Measurements from ENCODE around the gene MAN1A2. TPM values are rescaled to one million over a fixed set of nuclear protein-coding genes. Genes with fewer than 3 reads are reported as not detected.

The MAN1A2 gene
- total RNA-seq, 1 donor from 2014 or later: 43.5 TPM

DNA sequence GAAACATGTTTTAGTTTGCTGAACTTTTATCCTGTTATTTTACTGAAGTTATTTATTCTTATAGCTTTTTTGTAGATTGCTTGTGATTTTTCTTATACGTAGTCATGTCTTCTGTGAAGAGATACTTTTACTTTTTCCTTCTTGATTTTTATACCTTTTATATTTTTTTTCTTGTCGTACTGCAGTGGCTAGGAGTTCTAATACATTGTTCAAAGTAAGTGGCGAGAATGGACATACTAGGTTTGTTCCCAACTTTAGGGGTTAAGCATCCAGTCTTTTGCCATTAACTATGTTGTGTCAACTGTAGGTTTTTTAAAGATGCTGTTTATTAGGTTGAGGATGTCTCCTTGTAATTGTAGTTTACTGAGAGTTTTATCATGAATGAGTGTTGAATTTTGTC lies 36.3 kb downstream of the MAN1A2 start:
- Histone ChIP-seq H4K20me1 (ENCODE audit: insufficient read depth, low read length) (peaks cover 19% of the 10 kb centered on the region), H2AFZ (ENCODE audit: low read depth, low read length) (no peak overlapping the region), H3K27me3 (ENCODE audit: insufficient read depth, low read length) (no peaks in the 10 kb centered on the region), H3K4me3 (ENCODE audit: insufficient read depth, low read depth, low read length) (no peak overlapping the region), H3K4me1 (ENCODE audit: insufficient read depth, low read length) (no peaks in the 10 kb centered on the region), H3K27ac (ENCODE audit: low read depth, low read length) (no peak overlapping the region), H3K9ac (ENCODE audit: low read length) (no peak overlapping the region), H3K79me2 (ENCODE audit: insufficient read depth, low read length) (peaks cover 39% of the 10 kb centered on the region), H3K9me3 (ENCODE audit: insufficient read depth, low read depth, low read length) (no peaks in the 10 kb centered on the region), H3K4me2 (ENCODE audit: low read length) (no peak overlapping the region), H3K36me3 (ENCODE audit: insufficient read depth, low read length) (peaks cover 4% of the 10 kb centered on the region)
- no peak for FAIRE-seq
- H3K9me3 Mint-ChIP-seq (ENCODE audit: unreplicated experiment): peaks cover 2% of the 10 kb centered on the region
- no peak for DNase-seq (ENCODE audit: low read depth)
- no peaks in the 10 kb centered on the region for H3K4me1 Mint-ChIP-seq (ENCODE audit: low read depth, unreplicated experiment)
- no peak overlapping the region for H3K27ac Mint-ChIP-seq (ENCODE audit: unreplicated experiment)
- no peak for TF ChIP-seq EZH2 (IDR thresholded peaks at IDR 0.05; ENCODE audit: insufficient read depth, low read length)
- TF ChIP-seq, protein P1, sequence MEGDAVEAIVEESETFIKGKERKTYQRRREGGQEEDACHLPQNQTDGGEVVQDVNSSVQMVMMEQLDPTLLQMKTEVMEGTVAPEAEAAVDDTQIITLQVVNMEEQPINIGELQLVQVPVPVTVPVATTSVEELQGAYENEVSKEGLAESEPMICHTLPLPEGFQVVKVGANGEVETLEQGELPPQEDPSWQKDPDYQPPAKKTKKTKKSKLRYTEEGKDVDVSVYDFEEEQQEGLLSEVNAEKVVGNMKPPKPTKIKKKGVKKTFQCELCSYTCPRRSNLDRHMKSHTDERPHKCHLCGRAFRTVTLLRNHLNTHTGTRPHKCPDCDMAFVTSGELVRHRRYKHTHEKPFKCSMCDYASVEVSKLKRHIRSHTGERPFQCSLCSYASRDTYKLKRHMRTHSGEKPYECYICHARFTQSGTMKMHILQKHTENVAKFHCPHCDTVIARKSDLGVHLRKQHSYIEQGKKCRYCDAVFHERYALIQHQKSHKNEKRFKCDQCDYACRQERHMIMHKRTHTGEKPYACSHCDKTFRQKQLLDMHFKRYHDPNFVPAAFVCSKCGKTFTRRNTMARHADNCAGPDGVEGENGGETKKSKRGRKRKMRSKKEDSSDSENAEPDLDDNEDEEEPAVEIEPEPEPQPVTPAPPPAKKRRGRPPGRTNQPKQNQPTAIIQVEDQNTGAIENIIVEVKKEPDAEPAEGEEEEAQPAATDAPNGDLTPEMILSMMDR (IDR thresholded peaks at IDR 0.05; ENCODE audit: insufficient read depth, low read depth, low read length): no peak
- H3K27me3 Mint-ChIP-seq (ENCODE audit: low read depth, unreplicated experiment): no peaks in the 10 kb centered on the region
- H3K36me3 Mint-ChIP-seq (ENCODE audit: low read depth, unreplicated experiment): peaks cover 9% of the 10 kb centered on the region
- no peak overlapping the region for H3K4me3 Mint-ChIP-seq (ENCODE audit: unreplicated experiment)

DNA sequence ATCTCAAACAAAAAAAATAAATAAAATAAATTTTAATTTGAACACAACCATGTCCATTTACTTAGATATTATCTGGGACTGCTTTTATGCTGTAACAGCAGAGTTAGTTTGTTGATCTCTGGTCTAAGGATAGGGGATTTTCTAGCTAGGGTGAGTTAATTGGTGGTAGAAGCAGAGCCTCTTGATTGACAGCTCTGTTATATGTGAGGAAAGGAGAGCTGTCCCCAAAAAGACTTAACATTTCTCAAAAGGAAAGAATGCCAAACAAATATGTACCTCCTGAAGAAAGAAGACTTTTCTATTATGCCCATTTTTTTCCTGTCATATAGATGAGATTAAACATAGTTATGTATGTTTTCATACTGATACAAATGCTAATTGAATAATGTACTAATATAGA lies 37.8 kb downstream of the MAN1A2 start:
- DNase-seq (ENCODE audit: low read depth) (no peak), FAIRE-seq (no peak)
- Mint-ChIP-seq H3K4me3 (ENCODE audit: unreplicated experiment) (no peak overlapping the region), H3K27me3 (ENCODE audit: low read depth, unreplicated experiment) (no peaks in the 10 kb centered on the region), H3K36me3 (ENCODE audit: low read depth, unreplicated experiment) (peaks cover 9% of the 10 kb centered on the region), H3K4me1 (ENCODE audit: low read depth, unreplicated experiment) (no peaks in the 10 kb centered on the region), H3K27ac (ENCODE audit: unreplicated experiment) (no peak overlapping the region), H3K9me3 (ENCODE audit: unreplicated experiment) (no peaks in the 10 kb centered on the region)
- no peaks in the 10 kb centered on the region for H3K9me3 ChIP-seq (ENCODE audit: insufficient read depth, low read depth, low read length)
- no peak overlapping the region for H3K9ac ChIP-seq (ENCODE audit: low read length)
- no peak overlapping the region for H3K4me3 ChIP-seq (ENCODE audit: insufficient read depth, low read depth, low read length)
- peaks cover 25% of the 10 kb centered on the region for H3K79me2 ChIP-seq (ENCODE audit: insufficient read depth, low read length)
- TF ChIP-seq, protein P1 (IDR thresholded peaks at IDR 0.05; ENCODE audit: insufficient read depth, low read depth, low read length): no peak
- no peak for TF ChIP-seq EZH2 (IDR thresholded peaks at IDR 0.05; ENCODE audit: insufficient read depth, low read length)
- H4K20me1 ChIP-seq (ENCODE audit: insufficient read depth, low read length): peaks cover 5% of the 10 kb centered on the region
- no peak overlapping the region for H2AFZ ChIP-seq (ENCODE audit: low read depth, low read length)
- no peak overlapping the region for H3K27ac ChIP-seq (ENCODE audit: low read depth, low read length)
- no peaks in the 10 kb centered on the region for H3K27me3 ChIP-seq (ENCODE audit: insufficient read depth, low read length)
- H3K4me1 ChIP-seq (ENCODE audit: insufficient read depth, low read length): no peaks in the 10 kb centered on the region
- H3K36me3 ChIP-seq (ENCODE audit: insufficient read depth, low read length): peaks cover 4% of the 10 kb centered on the region
- H3K4me2 ChIP-seq (ENCODE audit: low read length): no peak overlapping the region

DNA sequence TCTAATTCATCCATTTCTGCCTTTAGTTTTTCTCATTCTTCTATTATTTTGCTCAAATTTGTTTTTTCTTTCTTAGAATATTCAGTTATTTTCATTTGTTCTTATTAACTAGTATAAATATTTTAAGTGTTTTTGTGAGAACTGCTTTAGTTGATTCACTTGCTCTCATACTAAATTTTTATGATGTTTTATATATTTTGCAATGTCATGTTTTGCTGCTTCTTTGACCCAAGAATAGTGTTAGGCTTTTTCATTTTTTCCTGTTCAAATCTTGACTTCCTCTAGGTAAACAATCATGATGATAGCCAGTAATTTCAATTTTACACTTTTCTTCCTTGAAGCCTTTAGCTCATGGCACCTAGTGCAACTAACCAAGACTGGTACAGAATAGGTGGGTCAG lies 45.2 kb downstream of the MAN1A2 start:
- Histone ChIP-seq H3K27me3 (ENCODE audit: insufficient read depth, low read length) (no peaks in the 10 kb centered on the region), H4K20me1 (ENCODE audit: insufficient read depth, low read length) (no peaks in the 10 kb centered on the region), H3K27ac (ENCODE audit: low read depth, low read length) (no peak overlapping the region), H2AFZ (ENCODE audit: low read depth, low read length) (no peak overlapping the region), H3K4me3 (ENCODE audit: insufficient read depth, low read depth, low read length) (no peak overlapping the region), H3K36me3 (ENCODE audit: insufficient read depth, low read length) (peaks cover 7% of the 10 kb centered on the region), H3K9ac (ENCODE audit: low read length) (no peak overlapping the region), H3K4me2 (ENCODE audit: low read length) (no peak overlapping the region), H3K9me3 (ENCODE audit: insufficient read depth, low read depth, low read length) (no peaks in the 10 kb centered on the region), H3K4me1 (ENCODE audit: insufficient read depth, low read length) (no peaks in the 10 kb centered on the region), H3K79me2 (ENCODE audit: insufficient read depth, low read length) (no peaks in the 10 kb centered on the region)
- FAIRE-seq (no peak), DNase-seq (ENCODE audit: low read depth) (no peak)
- Mint-ChIP-seq H3K27ac (ENCODE audit: unreplicated experiment) (no peak overlapping the region), H3K4me3 (ENCODE audit: unreplicated experiment) (no peak overlapping the region), H3K9me3 (ENCODE audit: unreplicated experiment) (no peaks in the 10 kb centered on the region), H3K4me1 (ENCODE audit: low read depth, unreplicated experiment) (no peaks in the 10 kb centered on the region), H3K27me3 (ENCODE audit: low read depth, unreplicated experiment) (no peaks in the 10 kb centered on the region), H3K36me3 (ENCODE audit: low read depth, unreplicated experiment) (peaks cover 1% of the 10 kb centered on the region)
- TF ChIP-seq, protein P1 (IDR thresholded peaks at IDR 0.05; ENCODE audit: insufficient read depth, low read depth, low read length): no peak
- no peak for TF ChIP-seq EZH2 (IDR thresholded peaks at IDR 0.05; ENCODE audit: insufficient read depth, low read length)
